Central memory CD8-positive, alpha-beta T cell (primary cell): ENCODE data around the gene MRPL41.
A peak's percentile ranks its signal among the peaks of the same experiment; 100 is the strongest.
"Not testable (repeated sequence)": the region's sequence is repeated elsewhere in the genome, so short reads cannot be mapped to it uniquely, and the experiment has no call there.

Source experiments
- ATAC-seq: fragments of 150-1000 bp; cut with Tn5 transposase; replicated peaks from 2 replicates; pipeline ENCODE4 v1.10.0; 2022; ENCODE audit warnings: mild to moderate bottlenecking, moderate FRiP score, moderate number of reproducible peaks; ENCODE audit not compliant: poor library complexity, severe bottlenecking; ENCODE audit errors: extremely low read depth
- DNase-seq, 2 donors: peaks; one replicate each; pipeline ENCODE4 v3.0.0; 2021; ENCODE audit warnings: low spot score in 2 of 2
- H3K27ac Mint-ChIP-seq: one replicate; pipeline ENCODE4 v1.8.0; 2022; ENCODE audit warnings: low read depth, mild to moderate bottlenecking, moderate library complexity, mixed read lengths
- H3K27me3 Mint-ChIP-seq: one replicate; pipeline ENCODE4 v1.8.0; 2022; ENCODE audit warnings: mixed read lengths
- H3K36me3 Mint-ChIP-seq: one replicate; pipeline ENCODE4 v1.8.0; 2022; ENCODE audit warnings: mild to moderate bottlenecking, moderate library complexity, mixed read lengths; ENCODE audit not compliant: insufficient read depth
- H3K4me1 Mint-ChIP-seq: one replicate; pipeline ENCODE4 v1.8.0; 2022; ENCODE audit warnings: mixed read lengths
- H3K4me3 Mint-ChIP-seq: one replicate; pipeline ENCODE4 v1.8.0; 2022; ENCODE audit warnings: mild to moderate bottlenecking, moderate library complexity, mixed read lengths
- H3K9me3 Mint-ChIP-seq: one replicate; pipeline ENCODE4 v1.8.0; 2022; ENCODE audit warnings: mixed read lengths

Gene MRPL41

GRCh38 chr9:137531099-137531765 lies 20.4 kb upstream of the MRPL41 start:
- DNase-seq = no peak

GRCh38 chr9:137532891-137533468 lies 18.7 kb upstream of the MRPL41 start:
- DNase-seq, H3K4me3 Mint-ChIP-seq, H3K27ac Mint-ChIP-seq, H3K36me3 Mint-ChIP-seq, H3K27me3 Mint-ChIP-seq, H3K9me3 Mint-ChIP-seq, ATAC-seq: not testable (repeated sequence)
- H3K4me1 Mint-ChIP-seq = peaks cover 30% of the 10 kb centered on the region

More at GRCh38 chr9:137531099-137531765, 20.4 kb upstream of the MRPL41 start:
- Mint-ChIP-seq H3K27me3 (no peaks in the 10 kb centered on the region), H3K36me3 (peaks cover 5% of the 10 kb centered on the region), H3K27ac (no peak overlapping the region), H3K4me1 (peaks cover 14% of the 10 kb centered on the region), H3K9me3 (no peaks in the 10 kb centered on the region), H3K4me3 (no peak overlapping the region)
- ATAC-seq = no peak

- Mint-ChIP-seq H3K4me1 (peaks cover 30% of the 10 kb centered on the region), H3K36me3 (peaks cover 5% of the 10 kb centered on the region), H3K27ac (peak overlapping the region; percentile 79), H3K4me3 (no peak overlapping the region), H3K9me3 (no peaks in the 10 kb centered on the region), H3K27me3 (no peaks in the 10 kb centered on the region)
- ATAC-seq (no peak), DNase-seq (no peak)
These were observed 17.2 kb upstream of the MRPL41 start for GRCh38 chr9:137534256-137535119.

- no peak for DNase-seq
- H3K4me3 Mint-ChIP-seq = no peak overlapping the region
These were observed 16.6 kb upstream of the MRPL41 start for GRCh38 chr9:137535120-137535428.

GRCh38 chr9:137536594-137537131 lies 15.0 kb upstream of the MRPL41 start:
- H3K4me1 Mint-ChIP-seq = peaks cover 30% of the 10 kb centered on the region
- not testable (repeated sequence) for H3K36me3 Mint-ChIP-seq, H3K27me3 Mint-ChIP-seq, H3K9me3 Mint-ChIP-seq, H3K4me3 Mint-ChIP-seq, DNase-seq
- peak overlapping the region; percentile 20 for H3K27ac Mint-ChIP-seq
- peak; percentile 28 for ATAC-seq

More at GRCh38 chr9:137535120-137535428, 16.6 kb upstream of the MRPL41 start:
- Mint-ChIP-seq H3K27ac (peak overlapping the region; percentile 79), H3K9me3 (no peaks in the 10 kb centered on the region), H3K27me3 (no peaks in the 10 kb centered on the region), H3K36me3 (peaks cover 8% of the 10 kb centered on the region), H3K4me1 (peaks cover 30% of the 10 kb centered on the region)
- no peak for ATAC-seq

GRCh38 chr9:137538058-137538457 lies 13.6 kb upstream of the MRPL41 start:
- ATAC-seq (no peak), DNase-seq (no peak)
- Mint-ChIP-seq H3K4me1 (peaks cover 30% of the 10 kb centered on the region), H3K4me3 (no peak overlapping the region), H3K9me3 (no peaks in the 10 kb centered on the region), H3K27ac (no peak overlapping the region), H3K27me3 (no peaks in the 10 kb centered on the region), H3K36me3 (peaks cover 10% of the 10 kb centered on the region)

- Mint-ChIP-seq H3K27me3 (no peaks in the 10 kb centered on the region), H3K4me3 (no peak overlapping the region), H3K4me1 (peaks cover 19% of the 10 kb centered on the region), H3K36me3 (peaks cover 7% of the 10 kb centered on the region), H3K27ac (no peak overlapping the region), H3K9me3 (no peaks in the 10 kb centered on the region)
- DNase-seq (no peak), ATAC-seq (no peak)
These were observed 11.1 kb upstream of the MRPL41 start for GRCh38 chr9:137540536-137540935.

- no peak for ATAC-seq
These were observed 9.2 kb upstream of the MRPL41 start for GRCh38 chr9:137542486-137542885.

GRCh38 chr9:137543237-137543963 lies 8.3 kb upstream of the MRPL41 start:
- Mint-ChIP-seq H3K9me3 (no peaks in the 10 kb centered on the region), H3K36me3 (peaks cover 7% of the 10 kb centered on the region), H3K27me3 (no peaks in the 10 kb centered on the region), H3K4me3 (no peak overlapping the region), H3K4me1 (no peaks in the 10 kb centered on the region), H3K27ac (no peak overlapping the region)
- ATAC-seq = no peak
- DNase-seq = no peak

More at GRCh38 chr9:137542486-137542885, 9.2 kb upstream of the MRPL41 start:
- no peak overlapping the region for H3K27ac Mint-ChIP-seq
- DNase-seq = no peak
- peaks cover 3% of the 10 kb centered on the region for H3K4me1 Mint-ChIP-seq
- peaks cover 7% of the 10 kb centered on the region for H3K36me3 Mint-ChIP-seq
- H3K4me3 Mint-ChIP-seq = no peak overlapping the region
- no peaks in the 10 kb centered on the region for H3K9me3 Mint-ChIP-seq
- H3K27me3 Mint-ChIP-seq = no peaks in the 10 kb centered on the region

GRCh38 chr9:137544176-137544760 lies 7.4 kb upstream of the MRPL41 start:
- H3K27me3 Mint-ChIP-seq = no peaks in the 10 kb centered on the region
- no peak overlapping the region for H3K4me3 Mint-ChIP-seq
- peak overlapping the region; percentile 23 for H3K27ac Mint-ChIP-seq
- DNase-seq (no peak), ATAC-seq (no peak)
- H3K36me3 Mint-ChIP-seq = peaks cover 7% of the 10 kb centered on the region
- H3K9me3 Mint-ChIP-seq = no peaks in the 10 kb centered on the region
- H3K4me1 Mint-ChIP-seq = no peaks in the 10 kb centered on the region

- ATAC-seq (no peak), DNase-seq (no peak)
- Mint-ChIP-seq H3K4me3 (no peak overlapping the region), H3K9me3 (no peaks in the 10 kb centered on the region), H3K4me1 (peaks cover 2% of the 10 kb centered on the region), H3K27ac (no peak overlapping the region), H3K27me3 (no peaks in the 10 kb centered on the region), H3K36me3 (peaks cover 5% of the 10 kb centered on the region)
These were observed 6.6 kb upstream of the MRPL41 start for GRCh38 chr9:137545123-137545522.
